Adipocyte (in vitro differentiated cells): ENCODE measurements around the gene ZFP82.
A peak's percentile ranks its signal among the peaks of the same experiment; 100 is the strongest.

ENCODE experiments used
- DNase-seq: peaks from one replicate; pipeline ENCODE4 v3.0.0-alpha.2; 2015; ENCODE audit warnings: low read depth
- H3K27me3 ChIP-seq: replicated peaks from 2 replicates; pipeline ENCODE4 v1.7.0; 2013; ENCODE audit warnings: mild to moderate bottlenecking, low read length, moderate library complexity; ENCODE audit not compliant: control insufficient read depth, insufficient read depth
- H3K36me3 ChIP-seq: 2 replicates; pipeline ENCODE4 v1.7.0; 2013; ENCODE audit warnings: low read length, mild to moderate bottlenecking, moderate library complexity; ENCODE audit not compliant: control insufficient read depth, insufficient read depth, severe bottlenecking
- H3K4me1 ChIP-seq: 2 replicates; pipeline ENCODE4 v1.7.0; 2013; ENCODE audit warnings: mild to moderate bottlenecking, low read length, moderate library complexity; ENCODE audit not compliant: control insufficient read depth, insufficient read depth
- H3K4me3 ChIP-seq: 2 replicates; pipeline ENCODE4 v1.7.0; 2013; ENCODE audit warnings: mild to moderate bottlenecking, low read length, moderate library complexity
- H3K9ac ChIP-seq: 2 replicates; pipeline ENCODE4 v1.7.0; 2013; ENCODE audit warnings: mild to moderate bottlenecking, low read length, moderate library complexity
- H3K9me3 ChIP-seq: 2 replicates; pipeline ENCODE4 v1.7.0; 2013; ENCODE audit warnings: mild to moderate bottlenecking, low read length, moderate library complexity; ENCODE audit not compliant: control insufficient read depth

ZFP82 gene

DNA sequence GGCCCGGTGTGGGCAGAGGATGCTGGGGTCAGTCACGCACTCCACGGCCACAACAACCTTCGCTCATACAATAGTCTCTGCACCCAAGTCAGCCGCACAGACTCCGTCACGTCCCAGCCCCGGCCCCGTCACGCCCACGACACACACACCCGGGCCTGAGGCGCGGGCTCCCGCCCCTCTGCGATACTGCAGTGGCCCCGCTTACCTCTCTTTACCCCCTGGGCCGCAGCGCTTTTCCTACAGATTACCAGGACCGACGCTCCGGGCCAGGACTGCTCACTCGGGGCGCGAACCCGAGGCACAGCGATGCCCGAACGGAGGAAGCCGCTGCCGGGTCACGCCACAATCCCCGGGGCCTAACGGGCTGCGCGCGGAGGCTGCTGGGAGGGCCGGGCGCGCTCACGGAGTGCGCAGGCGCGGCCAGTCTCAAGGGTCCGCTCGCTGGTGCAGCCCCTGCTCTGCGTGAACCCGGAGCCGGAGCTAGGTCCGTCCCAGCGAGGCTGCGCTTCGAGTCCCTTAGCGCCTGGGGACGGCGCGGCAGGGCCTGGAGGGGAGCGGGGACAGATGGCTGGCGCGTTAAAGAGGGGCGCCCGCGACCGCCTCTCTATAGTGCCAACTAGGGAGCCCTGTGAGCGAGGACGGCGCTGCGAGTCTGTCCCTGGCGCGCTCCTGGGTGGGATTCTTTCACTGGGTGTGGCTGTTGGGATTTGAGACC is at the start of gene ZFP82:
ZFP82 (minus strand) TSS at position 358 of the 715 bp plus-strand sequence. CDS start 8,855 bp downstream, outside the sequence.
- H3K27me3 ChIP-seq = no peaks in the 10 kb centered on the region
- H3K4me3 ChIP-seq = peak within 1 kb of the TSS; percentile 85
- H3K36me3 ChIP-seq = no peaks in the 10 kb centered on the region
- DNase-seq = peak; percentile 84
- H3K9ac ChIP-seq = peak within 1 kb of the TSS; percentile 93
- H3K9me3 ChIP-seq = no peaks in the 10 kb centered on the region
- peaks cover 11% of the 10 kb centered on the region for H3K4me1 ChIP-seq

DNA sequence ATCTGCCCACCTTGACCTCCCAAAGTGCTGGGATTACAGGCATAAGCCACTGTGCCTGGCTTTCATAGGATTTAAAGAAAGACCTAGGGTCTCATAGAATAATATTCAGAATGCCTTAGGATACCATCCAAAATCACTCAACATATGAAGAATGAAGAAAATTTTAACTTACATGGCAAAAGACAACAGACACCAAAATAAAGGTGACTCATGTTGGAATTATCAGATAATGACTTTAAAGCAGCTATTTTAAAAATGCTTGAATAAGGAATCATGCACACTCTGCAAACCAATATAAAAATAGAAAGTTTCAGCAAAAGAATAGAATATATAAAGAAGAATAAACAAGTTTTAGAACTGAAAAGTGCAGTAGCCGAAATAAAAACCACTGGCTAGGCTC is 41.6 kb upstream of the ZFP82 start:
- Histone ChIP-seq H3K4me1 (no peaks in the 10 kb centered on the region), H3K9ac (no peak overlapping the region), H3K4me3 (no peak overlapping the region), H3K36me3 (peaks cover 45% of the 10 kb centered on the region), H3K27me3 (no peaks in the 10 kb centered on the region), H3K9me3 (peaks cover 33% of the 10 kb centered on the region)
- DNase-seq = peak; percentile 29

DNA sequence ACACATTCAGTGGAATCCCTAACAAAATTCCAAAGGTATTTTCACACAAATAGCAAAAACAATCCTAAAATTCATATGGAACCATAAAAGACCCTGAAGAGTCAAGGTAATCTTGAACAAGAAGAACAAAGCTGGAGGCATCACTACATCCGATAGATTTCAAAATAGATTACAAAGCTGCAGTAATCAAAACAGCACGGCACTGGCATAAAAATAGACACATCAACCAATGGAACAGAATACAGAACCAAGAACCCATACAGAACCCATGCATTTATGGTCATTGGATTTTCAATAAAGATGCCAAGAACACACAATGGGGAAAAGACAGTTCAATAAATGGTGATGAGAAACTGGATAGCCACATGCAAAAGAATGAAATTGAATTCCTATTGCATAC is 38.4 kb upstream of the ZFP82 start:
- Histone ChIP-seq H3K36me3 (peaks cover 60% of the 10 kb centered on the region), H3K27me3 (no peaks in the 10 kb centered on the region), H3K4me3 (peak overlapping the region; percentile 50), H3K9ac (no peak overlapping the region), H3K4me1 (no peaks in the 10 kb centered on the region), H3K9me3 (peaks cover 57% of the 10 kb centered on the region)
- DNase-seq = no peak

DNA sequence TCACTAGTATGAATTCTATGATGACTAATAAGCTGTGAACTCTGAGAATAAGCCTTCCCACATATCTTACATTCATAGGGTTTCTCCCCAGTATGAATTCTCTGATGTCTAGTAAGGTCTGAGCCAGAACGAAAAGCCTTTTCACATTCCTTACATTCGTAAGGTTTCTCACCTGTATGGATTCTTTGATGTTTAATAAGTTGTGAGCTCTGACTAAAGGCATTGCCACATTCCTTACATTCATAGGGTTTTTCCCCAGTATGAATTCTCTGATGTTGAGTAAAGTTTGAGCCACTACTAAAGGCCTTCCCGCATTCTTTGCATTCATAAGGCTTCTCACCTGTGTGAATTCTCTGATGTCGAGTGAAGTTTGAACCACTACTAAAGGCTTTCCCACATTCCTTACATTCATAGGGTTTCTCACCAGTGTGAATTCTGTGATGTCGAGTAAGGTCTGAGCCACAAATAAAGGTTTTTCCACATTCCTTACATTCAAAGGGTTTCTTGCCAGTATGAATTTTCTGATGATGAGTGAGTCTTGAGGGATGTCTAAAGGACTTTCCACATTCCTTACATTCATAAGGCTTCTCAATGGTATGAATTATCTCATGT is 30.7 kb upstream of the ZFP82 start:
- DNase-seq = no peak
- Histone ChIP-seq H3K4me1 (no peaks in the 10 kb centered on the region), H3K9me3 (peaks cover 95% of the 10 kb centered on the region), H3K9ac (no peak overlapping the region), H3K36me3 (peaks cover 88% of the 10 kb centered on the region), H3K27me3 (no peaks in the 10 kb centered on the region), H3K4me3 (peak overlapping the region; percentile 74)

DNA sequence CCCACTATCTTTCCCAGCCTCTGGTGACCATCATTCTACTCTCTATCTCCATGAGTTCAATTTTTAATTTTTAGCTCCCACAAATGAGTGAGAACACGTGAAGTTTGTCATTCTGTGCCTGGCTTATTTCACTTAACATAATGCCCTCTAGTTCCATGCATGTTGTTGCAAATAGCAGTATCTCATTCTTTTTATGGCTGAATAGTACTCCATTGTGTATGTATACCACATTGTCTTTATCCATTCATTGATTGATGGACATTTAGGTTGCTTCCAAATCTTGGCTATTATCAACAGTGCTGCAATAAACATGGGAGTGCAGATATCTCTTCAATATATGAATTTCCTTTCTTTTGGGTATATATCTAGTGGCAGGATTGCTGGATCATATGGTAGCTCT is 22.9 kb upstream of the ZFP82 start:
- Histone ChIP-seq H3K4me3 (no peak overlapping the region), H3K9ac (no peak overlapping the region), H3K27me3 (no peaks in the 10 kb centered on the region), H3K4me1 (no peaks in the 10 kb centered on the region), H3K9me3 (peaks cover 41% of the 10 kb centered on the region), H3K36me3 (peaks cover 15% of the 10 kb centered on the region)
- DNase-seq = no peak

DNA sequence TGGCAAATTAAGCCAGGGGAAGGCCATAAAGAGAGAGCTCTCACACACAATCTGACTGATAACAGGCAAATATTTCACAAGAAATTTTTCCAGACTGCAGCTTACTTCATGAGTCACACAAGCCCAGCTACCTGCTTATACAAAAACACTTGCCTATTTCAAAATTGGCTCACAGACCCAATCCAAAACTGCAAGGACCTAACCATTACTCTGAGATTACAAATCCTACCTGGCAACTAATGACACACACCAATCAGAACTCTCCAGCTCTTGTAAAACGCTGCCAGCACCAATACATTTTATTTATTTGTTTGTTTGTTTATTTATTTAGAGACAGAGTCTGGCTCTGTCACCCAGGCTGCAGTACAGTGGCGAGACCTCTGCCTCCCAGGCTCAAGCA is 18.1 kb upstream of the ZFP82 start:
- Histone ChIP-seq H3K9ac (no peak overlapping the region), H3K9me3 (peaks cover 4% of the 10 kb centered on the region), H3K4me3 (no peak overlapping the region), H3K4me1 (no peaks in the 10 kb centered on the region), H3K36me3 (no peaks in the 10 kb centered on the region), H3K27me3 (no peaks in the 10 kb centered on the region)
- peak; percentile 29 for DNase-seq

DNA sequence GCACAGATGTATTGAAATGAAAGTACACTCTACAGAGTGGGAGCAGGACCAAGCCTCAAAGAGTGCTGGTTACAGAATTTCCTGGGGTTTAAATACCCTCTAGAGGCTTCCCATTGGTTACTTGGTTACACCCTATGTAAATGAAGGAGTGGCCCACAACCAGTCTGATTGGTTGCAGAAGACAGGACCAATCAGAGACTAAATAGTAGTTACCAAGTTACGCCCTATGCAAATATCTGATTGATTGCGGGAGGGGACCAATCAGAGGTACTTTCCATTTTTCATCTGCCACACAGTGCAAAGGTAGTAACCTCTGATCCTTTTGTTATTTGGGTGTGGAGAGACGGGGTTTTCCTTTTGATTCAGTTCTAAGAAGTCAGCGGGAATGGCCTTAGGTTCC is 5.5 kb upstream of the ZFP82 start:
- no peak for DNase-seq
- no peaks in the 10 kb centered on the region for H3K4me1 ChIP-seq

DNA sequence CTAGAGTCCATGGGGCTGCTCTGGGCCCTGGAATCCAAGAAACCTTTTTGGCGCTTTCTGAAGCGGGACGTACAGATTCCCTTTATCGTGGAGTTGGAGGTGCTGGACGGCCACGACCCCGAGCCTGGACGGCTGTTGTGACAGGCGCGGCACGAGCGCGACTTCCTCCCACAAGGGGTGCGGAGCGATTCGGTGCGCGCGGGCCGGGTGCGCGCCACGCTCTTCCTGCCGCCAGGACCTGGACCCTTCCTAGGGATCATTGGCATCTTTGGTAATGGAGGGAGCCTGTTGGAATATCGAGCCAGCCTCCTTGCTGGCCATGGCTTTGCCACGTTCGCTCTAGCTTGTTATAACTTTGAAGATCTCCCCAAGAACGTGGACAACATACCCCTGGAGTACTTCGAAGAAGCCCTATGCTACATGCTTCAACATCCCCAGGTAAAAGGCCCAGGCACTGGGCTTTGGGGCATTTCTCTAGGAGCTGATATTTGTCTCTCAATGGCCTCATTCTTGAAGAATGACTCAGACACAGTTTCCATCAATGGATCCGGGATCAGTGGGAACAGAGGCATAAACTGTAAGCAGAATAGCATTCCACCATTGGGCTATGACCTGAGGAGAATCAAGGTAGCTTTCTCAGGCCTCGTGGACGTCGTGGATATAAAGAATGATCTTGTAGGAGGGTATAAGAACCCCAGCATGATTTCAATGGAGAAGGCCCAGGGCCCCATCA is 3.5 kb upstream of the ZFP82 start:
- H3K36me3 ChIP-seq = no peaks in the 10 kb centered on the region
- no peaks in the 10 kb centered on the region for H3K27me3 ChIP-seq
- H3K4me1 ChIP-seq = peaks cover 11% of the 10 kb centered on the region
- no peak for DNase-seq
- H3K9ac ChIP-seq = peak overlapping the region; percentile 80
- no peaks in the 10 kb centered on the region for H3K9me3 ChIP-seq
- peak overlapping the region; percentile 82 for H3K4me3 ChIP-seq

More for the DNA sequence above, 5.5 kb upstream of the ZFP82 start:
- Histone ChIP-seq H3K27me3 (no peaks in the 10 kb centered on the region), H3K36me3 (no peaks in the 10 kb centered on the region), H3K9me3 (no peaks in the 10 kb centered on the region), H3K4me3 (no peak overlapping the region), H3K9ac (no peak overlapping the region)

DNA sequence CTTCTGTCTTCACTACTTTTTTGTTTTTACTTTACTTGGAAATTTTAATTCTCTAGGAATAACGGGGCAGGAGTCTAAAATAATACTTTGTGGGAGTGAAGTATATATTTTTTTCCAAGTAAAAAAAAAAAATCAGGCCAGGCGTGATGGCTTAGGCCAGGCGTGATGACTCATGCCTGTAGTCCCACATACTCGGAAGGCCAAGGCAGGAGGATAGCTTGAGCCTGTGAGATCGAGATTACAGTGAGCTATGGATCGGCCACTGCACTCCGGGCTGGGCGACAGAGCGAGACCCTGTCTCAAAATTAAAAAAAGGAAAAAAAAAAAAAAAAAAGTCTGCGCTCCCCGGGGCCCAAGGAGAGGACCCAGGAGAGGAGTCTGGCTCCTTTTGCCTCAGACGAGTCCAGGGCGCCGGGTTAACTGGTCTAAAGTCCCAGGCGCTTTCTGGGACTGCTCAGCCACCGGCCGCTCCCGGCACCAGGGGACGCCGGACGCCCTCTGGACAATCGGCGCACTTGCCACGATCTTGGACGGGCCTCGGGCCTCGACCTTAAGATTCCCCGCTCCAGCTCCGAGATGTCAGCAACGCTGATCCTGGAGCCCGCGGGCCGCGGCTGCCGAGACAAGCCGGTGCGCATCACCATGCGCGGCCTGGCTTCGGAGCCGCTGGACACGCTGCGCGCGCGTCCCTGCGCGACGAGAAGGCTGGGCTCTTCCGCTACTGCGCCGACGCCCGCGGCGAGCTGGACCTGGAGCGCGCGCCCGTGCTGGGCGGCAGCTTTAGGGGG is 2.7 kb upstream of the ZFP82 start:
- H3K4me1 ChIP-seq = peaks cover 11% of the 10 kb centered on the region
- peak overlapping the region; percentile 82 for H3K4me3 ChIP-seq
- no peaks in the 10 kb centered on the region for H3K27me3 ChIP-seq
- peak; percentile 20 for DNase-seq
- peak overlapping the region; percentile 80 for H3K9ac ChIP-seq
- no peaks in the 10 kb centered on the region for H3K36me3 ChIP-seq
- no peaks in the 10 kb centered on the region for H3K9me3 ChIP-seq

DNA sequence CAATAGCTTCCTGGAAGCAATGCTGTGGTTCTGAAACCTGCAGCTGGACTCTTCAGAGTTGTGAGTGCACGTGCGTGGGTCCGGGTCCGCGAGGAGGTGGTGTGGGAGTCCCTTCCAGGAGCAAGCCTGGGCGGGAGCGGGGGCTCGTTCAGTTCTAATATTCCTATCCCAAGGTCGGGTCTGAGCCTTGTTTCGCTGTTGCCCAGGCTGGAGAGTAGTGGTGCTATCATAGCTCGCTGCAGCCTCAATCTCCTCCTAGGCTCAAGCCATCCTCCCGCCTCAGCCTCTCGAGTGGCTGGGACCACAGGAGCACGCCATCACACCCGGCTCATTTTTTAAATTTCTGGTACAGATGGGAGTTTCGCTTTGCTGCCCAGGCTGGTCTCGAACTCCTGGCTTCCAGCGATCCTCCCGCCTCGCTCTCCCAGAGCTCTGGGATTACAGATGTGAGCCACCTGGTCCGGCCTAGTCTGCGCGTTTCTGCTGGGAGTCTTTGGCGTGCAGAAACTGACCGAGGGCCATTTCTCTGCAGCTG is 625 bp downstream of the ZFP82 start:
- Histone ChIP-seq H3K9ac (peak overlapping the region; percentile 93), H3K9me3 (peaks cover 2% of the 10 kb centered on the region), H3K36me3 (peaks cover 3% of the 10 kb centered on the region), H3K4me1 (peaks cover 11% of the 10 kb centered on the region), H3K27me3 (no peaks in the 10 kb centered on the region), H3K4me3 (peak overlapping the region; percentile 85)
- no peak for DNase-seq
